Mesenchymal stem cell (in vitro differentiated cells and primary cell): ENCODE results near the gene CADPS.

ENCODE experiments used
- DNase-seq: peaks from one replicate; pipeline ENCODE4 v3.0.0-alpha.2; 2013
- H2AFZ ChIP-seq: one replicate; pipeline ENCODE4 v1.6.1; 2013; ENCODE audit warnings: low read depth, mild to moderate bottlenecking, control low read depth, inconsistent platforms, low read length, moderate library complexity
- H2AK5ac ChIP-seq: 2 replicates; pipeline ENCODE4 v1.6.1; 2013; ENCODE audit warnings: low read length, moderate library complexity, mild to moderate bottlenecking, inconsistent platforms; ENCODE audit not compliant: severe bottlenecking
- H2BK120ac ChIP-seq: one replicate; pipeline ENCODE4 v1.6.1; 2013; ENCODE audit warnings: low read depth, mild to moderate bottlenecking, inconsistent platforms, low read length, moderate library complexity
- H2BK12ac ChIP-seq, 2 experiments: one replicate each; pipeline ENCODE4 v1.6.1; 2013; ENCODE audit warnings: inconsistent platforms in 2 of 2, low read length in 2 of 2, mild to moderate bottlenecking in 2 of 2, moderate library complexity in 2 of 2, control low read depth in 1 of 2
- H2BK15ac ChIP-seq: one replicate; pipeline ENCODE4 v1.6.1; 2013; ENCODE audit warnings: mild to moderate bottlenecking, low read depth, inconsistent platforms; ENCODE audit not compliant: poor library complexity, severe bottlenecking
- H2BK5ac ChIP-seq: 2 replicates; pipeline ENCODE4 v1.6.1; 2013; ENCODE audit warnings: low read depth, mild to moderate bottlenecking, low read length, control low read depth, inconsistent platforms; ENCODE audit not compliant: poor library complexity, severe bottlenecking
- H3K14ac ChIP-seq, 2 experiments: one replicate each; pipeline ENCODE4 v1.6.1; 2013; ENCODE audit warnings: inconsistent platforms in 2 of 2, low read length in 2 of 2, control low read depth in 1 of 2, mild to moderate bottlenecking in 1 of 2, moderate library complexity in 1 of 2
- H3K18ac ChIP-seq, 2 experiments: one replicate each; pipeline ENCODE4 v1.6.1; 2013; ENCODE audit warnings: inconsistent platforms in 2 of 2, low read length in 2 of 2, control low read depth in 1 of 2, low read depth in 1 of 2, mild to moderate bottlenecking in 1 of 2
- H3K23ac ChIP-seq, 2 experiments: one replicate each; pipeline ENCODE4 v1.6.1; 2013; ENCODE audit warnings: inconsistent platforms in 2 of 2, low read length in 2 of 2, mild to moderate bottlenecking in 2 of 2, moderate library complexity in 2 of 2, control low read depth in 1 of 2
- H3K27ac ChIP-seq: 2 replicates; pipeline ENCODE4 v1.5.1; 2013; ENCODE audit warnings: mild to moderate bottlenecking, moderate library complexity, low read length, control low read depth, inconsistent platforms; ENCODE audit not compliant: poor library complexity, severe bottlenecking
- H3K27me3 ChIP-seq, 2 experiments: 2 replicates each; pipeline versions ENCODE4 v1.6.1 to v1.7.0; 2013; ENCODE audit warnings: low read length in 2 of 2, mild to moderate bottlenecking in 2 of 2, moderate library complexity in 2 of 2, control low read depth in 1 of 2, inconsistent platforms in 1 of 2; ENCODE audit not compliant: control insufficient read depth in 1 of 2, insufficient read depth in 1 of 2
- H3K36me3 ChIP-seq, 2 experiments: 2 replicates each; pipeline versions ENCODE4 v1.6.1 to v1.7.0; 2013; ENCODE audit warnings: low read length in 2 of 2, control low read depth in 1 of 2, inconsistent platforms in 1 of 2, low read depth in 1 of 2, mild to moderate bottlenecking in 1 of 2; ENCODE audit not compliant: insufficient read depth in 2 of 2, control insufficient read depth in 1 of 2
- H3K4ac ChIP-seq, 2 experiments: one replicate each; pipeline ENCODE4 v1.6.1; 2013; ENCODE audit warnings: inconsistent platforms in 2 of 2, low read length in 2 of 2, mild to moderate bottlenecking in 2 of 2, moderate library complexity in 2 of 2, control low read depth in 1 of 2, low read depth in 1 of 2
- H3K4me1 ChIP-seq: 2 replicates; pipeline ENCODE4 v1.6.1; 2013; ENCODE audit warnings: low read depth, low read length, control low read depth; ENCODE audit not compliant: control insufficient read depth, insufficient read depth
- H3K4me2 ChIP-seq: 2 replicates; pipeline ENCODE4 v1.6.1; 2013; ENCODE audit warnings: low read length, mild to moderate bottlenecking, inconsistent platforms; ENCODE audit not compliant: poor library complexity, severe bottlenecking
- H3K4me3 ChIP-seq, 2 experiments: 2 replicates each; pipeline versions ENCODE4 v1.5.1 to v1.7.0; 2013; ENCODE audit warnings: low read length in 2 of 2, mild to moderate bottlenecking in 2 of 2, control low read depth in 1 of 2, low read depth in 1 of 2; ENCODE audit not compliant: insufficient read depth in 1 of 2
- H3K79me1 ChIP-seq: replicated peaks from 2 replicates; pipeline ENCODE4 v1.6.1; 2013; ENCODE audit warnings: mild to moderate bottlenecking, control low read depth, low read length, inconsistent platforms; ENCODE audit not compliant: poor library complexity, severe bottlenecking
- H3K9ac ChIP-seq: 2 replicates; pipeline ENCODE4 v1.7.0; 2013; ENCODE audit warnings: mild to moderate bottlenecking, low read length, moderate library complexity
- H3K9me3 ChIP-seq: 2 replicates; pipeline ENCODE4 v1.7.0; 2013; ENCODE audit warnings: mild to moderate bottlenecking, low read length; ENCODE audit not compliant: control insufficient read depth
- H4K8ac ChIP-seq: one replicate; pipeline ENCODE4 v1.6.1; 2013; ENCODE audit warnings: inconsistent platforms, mild to moderate bottlenecking, low read length, moderate library complexity
- H4K91ac ChIP-seq: one replicate; pipeline ENCODE4 v1.6.1; 2013; ENCODE audit warnings: mild to moderate bottlenecking, low read length, inconsistent platforms
- WGBS: methylation state at CpG from one replicate; pipeline ENCODE4 v1.1.7; 2013; ENCODE audit warnings: mixed read lengths; 5-methylcytosine and 5-hydroxymethylcytosine counted together

Gene CADPS

DNA sequence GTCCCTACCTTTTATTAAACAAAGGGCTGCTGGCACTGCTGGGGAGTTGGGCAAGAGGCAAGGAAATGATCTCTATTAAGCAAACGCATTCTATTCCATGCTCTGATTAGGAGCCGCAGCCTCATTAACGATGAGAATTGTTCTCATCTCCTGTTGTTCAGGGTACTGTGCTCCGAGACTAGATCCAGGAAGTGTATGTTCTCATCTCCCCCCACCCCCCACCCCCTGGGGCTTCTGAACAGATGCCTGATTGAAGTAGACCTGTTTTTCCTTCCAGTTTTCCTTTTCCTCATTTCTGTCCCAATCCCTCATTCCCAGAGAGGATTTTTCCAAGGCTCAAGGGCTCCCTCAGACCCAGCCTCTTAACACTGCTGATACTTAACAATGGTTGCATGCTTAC lies 420.3 kb downstream of the CADPS start:
- Histone ChIP-seq H3K79me1 (no peaks in the 10 kb centered on the region), H4K8ac (no peak overlapping the region), H3K9ac (no peak overlapping the region), H3K4me3 (no peak overlapping the region), H2BK12ac (no peak overlapping the region), H3K4me2 (no peak overlapping the region), H3K14ac (no peak overlapping the region), H3K23ac (no peak overlapping the region), H2AFZ (no peak overlapping the region), H2BK15ac (no peak overlapping the region), H3K18ac (no peak overlapping the region), H2BK5ac (no peak overlapping the region), H3K4me1 (no peaks in the 10 kb centered on the region), H2AK5ac (no peak overlapping the region), H3K9me3 (no peaks in the 10 kb centered on the region), H3K27ac (no peak overlapping the region), H3K27me3 (peaks cover 6 to 8% of the 10 kb centered on the region in 2 experiments), H2BK120ac (no peak overlapping the region), H3K4ac (no peak overlapping the region), H3K36me3 (no peaks in the 10 kb centered on the region), H4K91ac (no peak overlapping the region)
- no peak for DNase-seq
- WGBS: 66% methylated on average over 4 of the region's 4 CpGs

DNA sequence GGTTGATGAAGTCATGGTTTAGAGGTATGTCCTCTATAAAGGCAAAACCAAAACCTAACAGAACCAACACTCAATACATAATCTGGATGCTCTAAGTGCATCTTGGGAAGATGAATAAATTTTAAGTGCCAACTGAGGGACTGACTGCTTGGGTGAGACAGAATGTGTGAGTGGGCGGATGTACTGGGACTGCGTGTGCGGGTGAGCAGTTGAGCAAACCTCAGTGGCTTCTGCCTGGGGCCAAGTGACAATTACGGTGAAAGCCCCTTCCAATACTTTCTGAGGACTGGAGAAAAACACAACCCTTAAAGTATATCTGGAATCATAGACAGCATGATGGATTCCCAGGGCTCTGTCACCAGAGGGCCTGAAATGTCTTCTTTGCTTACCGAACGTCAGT lies 421.8 kb downstream of the CADPS start:
- no peaks in the 10 kb centered on the region for H3K9me3 ChIP-seq
- H2AK5ac ChIP-seq: no peak overlapping the region
- no peak overlapping the region for H2AFZ ChIP-seq
- no peaks in the 10 kb centered on the region for H3K4me1 ChIP-seq
- no peak overlapping the region for H2BK120ac ChIP-seq
- H3K27ac ChIP-seq: no peak overlapping the region
- no peak overlapping the region for H2BK5ac ChIP-seq
- no peaks in the 10 kb centered on the region for H3K79me1 ChIP-seq
- no peaks in the 10 kb centered on the region for H3K36me3 ChIP-seq
- no peak overlapping the region for H2BK15ac ChIP-seq
- H3K4me2 ChIP-seq: no peak overlapping the region
- no peak overlapping the region for H4K91ac ChIP-seq
- peaks cover 6 to 9% of the 10 kb centered on the region in 2 experiments for H3K27me3 ChIP-seq
- H2BK12ac ChIP-seq: no peak overlapping the region
- H3K4ac ChIP-seq: no peak overlapping the region
- H3K18ac ChIP-seq: no peak overlapping the region
- no peak for DNase-seq
- no peak overlapping the region for H4K8ac ChIP-seq
- H3K14ac ChIP-seq: no peak overlapping the region
- H3K23ac ChIP-seq: no peak overlapping the region
- H3K9ac ChIP-seq: no peak overlapping the region
- WGBS: 93% methylated on average over 6 of the region's 6 CpGs
- H3K4me3 ChIP-seq: no peak overlapping the region

DNA sequence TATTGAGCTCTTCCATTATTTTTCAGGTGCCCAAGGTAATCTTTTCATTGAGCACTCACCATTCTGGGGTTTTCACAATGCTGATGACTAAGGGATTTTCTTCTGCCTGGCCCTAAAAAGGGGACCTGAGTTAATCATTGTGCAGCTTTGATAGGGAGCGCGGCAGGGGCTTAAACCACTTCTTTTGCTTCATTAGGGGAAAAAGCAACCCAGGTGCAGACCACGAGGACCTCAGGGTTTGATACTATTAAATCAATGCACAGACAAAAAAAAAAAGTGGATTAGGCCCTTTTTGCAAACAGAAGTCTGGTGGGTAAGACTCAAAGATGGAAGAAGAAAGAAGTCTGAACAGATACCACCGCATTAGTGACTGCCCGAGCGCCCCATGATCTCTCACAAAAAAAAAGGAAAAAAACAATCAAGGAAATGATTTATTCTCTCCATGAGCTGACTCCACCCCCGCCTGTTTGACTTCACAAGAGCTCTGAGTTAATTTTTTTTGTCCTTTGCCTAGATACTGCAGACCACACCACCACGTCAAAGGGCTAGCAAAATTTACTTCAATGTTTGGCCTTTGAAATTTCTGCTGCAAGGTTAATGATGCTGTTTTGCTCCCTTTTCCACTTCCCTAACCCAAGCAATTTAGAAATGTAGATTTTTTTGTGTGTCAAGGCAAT lies 423.9 kb downstream of the CADPS start:
- H3K4me3 ChIP-seq: no peak overlapping the region
- no peak overlapping the region for H3K9ac ChIP-seq
- no peak overlapping the region for H2BK15ac ChIP-seq
- H3K36me3 ChIP-seq: no peaks in the 10 kb centered on the region
- H4K8ac ChIP-seq: no peak overlapping the region
- DNase-seq: no peak
- 83% methylated on average over 7 of the region's 8 CpGs for WGBS
- H3K4me2 ChIP-seq: no peak overlapping the region
- H2BK12ac ChIP-seq: no peak overlapping the region
- no peak overlapping the region for H2BK120ac ChIP-seq
- H3K23ac ChIP-seq: no peak overlapping the region
- H3K18ac ChIP-seq: no peak overlapping the region
- no peak overlapping the region for H4K91ac ChIP-seq
- no peak overlapping the region for H2AFZ ChIP-seq
- H2AK5ac ChIP-seq: no peak overlapping the region
- H3K27ac ChIP-seq: no peak overlapping the region
- no peaks in the 10 kb centered on the region for H3K79me1 ChIP-seq
- no peaks in the 10 kb centered on the region for H3K4me1 ChIP-seq
- H3K14ac ChIP-seq: no peak overlapping the region
- no peaks in the 10 kb centered on the region for H3K9me3 ChIP-seq
- H2BK5ac ChIP-seq: no peak overlapping the region
- no peak overlapping the region for H3K4ac ChIP-seq
- peaks cover 14 to 15% of the 10 kb centered on the region in 2 experiments for H3K27me3 ChIP-seq

DNA sequence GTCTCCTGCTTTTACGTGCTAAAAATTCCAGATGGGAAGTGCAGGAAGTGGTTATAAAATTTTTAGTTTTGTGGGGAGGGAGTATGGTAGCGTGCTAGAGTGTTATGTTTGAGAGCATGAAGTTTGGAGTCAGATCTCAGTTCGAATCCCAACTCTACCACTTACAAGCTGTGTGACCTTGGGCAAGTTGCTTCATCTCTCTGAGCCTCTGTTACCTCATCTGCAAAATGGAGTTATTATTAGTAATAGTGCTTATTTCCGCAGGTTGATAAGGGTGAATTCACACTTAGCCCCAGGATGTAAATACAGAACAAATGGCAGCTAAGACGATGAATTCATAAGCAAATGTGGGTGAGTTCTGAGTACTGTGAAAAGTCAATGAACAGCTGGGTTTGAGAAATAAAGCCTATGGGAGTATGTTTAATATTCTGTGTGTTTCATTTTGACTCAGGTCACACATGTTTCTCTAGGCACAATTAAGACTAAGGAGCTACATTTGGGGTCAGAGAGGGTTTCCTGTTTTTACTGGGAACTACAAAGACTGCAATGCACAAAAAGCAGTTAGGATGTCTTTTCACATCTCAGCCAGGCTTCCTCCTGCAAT lies 428.8 kb downstream of the CADPS start:
- H2BK120ac ChIP-seq: no peak overlapping the region
- no peaks in the 10 kb centered on the region for H3K4me1 ChIP-seq
- H4K91ac ChIP-seq: no peak overlapping the region
- no peak overlapping the region for H3K27ac ChIP-seq
- no peak overlapping the region for H3K4ac ChIP-seq
- no peaks in the 10 kb centered on the region for H3K9me3 ChIP-seq
- peak overlapping the region in 1 of 2 experiments; percentile 74 for H3K4me3 ChIP-seq
- no peak overlapping the region for H2AK5ac ChIP-seq
- DNase-seq: no peak
- no peaks in the 10 kb centered on the region for H3K79me1 ChIP-seq
- H2AFZ ChIP-seq: no peak overlapping the region
- H3K18ac ChIP-seq: no peak overlapping the region
- no peak overlapping the region for H2BK12ac ChIP-seq
- H3K14ac ChIP-seq: no peak overlapping the region
- no peak overlapping the region for H3K23ac ChIP-seq
- 64% methylated on average over 4 of the region's 5 CpGs for whole genome bisulfite sequencing
- H3K4me2 ChIP-seq: no peak overlapping the region
- peaks cover 14 to 15% of the 10 kb centered on the region in 2 experiments for H3K27me3 ChIP-seq
- no peak overlapping the region for H4K8ac ChIP-seq
- no peak overlapping the region for H2BK5ac ChIP-seq
- H2BK15ac ChIP-seq: no peak overlapping the region
- H3K9ac ChIP-seq: no peak overlapping the region
- no peaks in the 10 kb centered on the region for H3K36me3 ChIP-seq
